ENCODE results near the gene ALOX15B. TPM values are rescaled to one million over a fixed set of nuclear protein-coding genes. Genes with fewer than 3 reads are reported as not detected.
A peak's percentile ranks its signal among the peaks of the same experiment; 100 is the strongest.

Gene ALOX15B
- total and polyA plus RNA-seq, 7 experiments from 2014 or later = 0.61 TPM; not detected in 6

GRCh38 chr17:7995724-7996123 is 43.1 kb upstream of the ALOX15B start:
- Histone ChIP-seq H3K4me1 (ENCODE audit: control insufficient read depth in 2 of 2, insufficient read depth in 2 of 2, low read length in 2 of 2) (peaks cover 3 to 4% of the 10 kb centered on the region in 2 donors), H3K9me3 (ENCODE audit: control insufficient read depth in 2 of 3, low read length in 3 of 3) (no peaks in the 10 kb centered on the region), H3K27ac (ENCODE audit: low read depth, low read length) (no peak overlapping the region), H3K4me3 (ENCODE audit: low read length) (no peak overlapping the region), H3K36me3 (ENCODE audit: control insufficient read depth in 2 of 3, insufficient read depth in 3 of 3, low read length in 3 of 3) (no peaks in the 10 kb centered on the region), H3K27me3 (ENCODE audit: control insufficient read depth in 2 of 2, insufficient read depth in 2 of 2, low read length in 2 of 2) (no peaks in the 10 kb centered on the region)
- no peak overlapping the region for H3K4me3 Mint-ChIP-seq
- peaks cover 4 to 13% (median 5%) of the 10 kb centered on the region in 7 donors for H3K4me1 Mint-ChIP-seq
- POLR2A ChIA-PET = no interaction called here
- CTCF ChIA-PET = no interaction called here
- H3K27me3 Mint-ChIP-seq = peaks cover under 1 to 44% (median 8%) of the 10 kb centered on the region in 5 donors
- H3K27ac Mint-ChIP-seq = no peak overlapping the region
- ATAC-seq = no peak
- intact Hi-C loops (cut with micrococcal nuclease) = no loop called here
- H3K36me3 Mint-ChIP-seq = no peaks in the 10 kb centered on the region
- DNase-seq = no peak
- no peaks in the 10 kb centered on the region for H3K9me3 Mint-ChIP-seq

- Histone ChIP-seq H3K27me3 (ENCODE audit: control insufficient read depth in 2 of 2, insufficient read depth in 2 of 2, low read length in 2 of 2) (peaks cover under 1 to 4% of the 10 kb centered on the region in 2 donors), H3K27ac (ENCODE audit: low read depth, low read length) (no peak overlapping the region), H3K4me3 (ENCODE audit: low read length) (no peak overlapping the region), H3K4me1 (ENCODE audit: control insufficient read depth in 2 of 2, insufficient read depth in 2 of 2, low read length in 2 of 2) (peaks cover 1 to 2% of the 10 kb centered on the region in 2 donors), H3K36me3 (ENCODE audit: control insufficient read depth in 2 of 3, insufficient read depth in 3 of 3, low read length in 3 of 3) (no peaks in the 10 kb centered on the region), H3K9me3 (ENCODE audit: control insufficient read depth in 2 of 3, low read length in 3 of 3) (no peaks in the 10 kb centered on the region)
- POLR2A ChIA-PET = interaction anchor here (1.7 kb wide), 1 partner anchor 81 kb away, joined by 4 read pairs; the partner anchor contains the start of gene RNF227
- ATAC-seq (peak; percentile 58), DNase-seq (peak in 5 of 9 donors; percentile 12 to 37 (median 27))
- intact Hi-C loops (cut with micrococcal nuclease) = no loop called here
- peaks cover 13 to 56% (median 21%) of the 10 kb centered on the region in 5 donors for H3K27me3 Mint-ChIP-seq
- peaks cover 4 to 13% (median 5%) of the 10 kb centered on the region in 7 donors for H3K4me1 Mint-ChIP-seq
- no peaks in the 10 kb centered on the region for H3K36me3 Mint-ChIP-seq
- no peak overlapping the region for H3K27ac Mint-ChIP-seq
- no peak overlapping the region for H3K4me3 Mint-ChIP-seq
- no peaks in the 10 kb centered on the region for H3K9me3 Mint-ChIP-seq
- CTCF ChIA-PET = interaction anchor here (0.9 to 1.2 kb wide), 5 partner anchors 9 to 254 kb away, joined by 3 to 7 read pairs (median 4); no protein-coding TSS in a partner anchor
Observed at GRCh38 chr17:7997186-7997585, 41.7 kb upstream of the ALOX15B start.

- ATAC-seq = peak; percentile 68
- POLR2A ChIA-PET = interaction anchor here (0.6 kb wide), 1 partner anchor 29 kb away, joined by 3 read pairs; no protein-coding TSS in a partner anchor
- Histone ChIP-seq H3K27ac (ENCODE audit: low read depth, low read length) (no peak within 1 kb of the TSS), H3K27me3 (ENCODE audit: control insufficient read depth in 2 of 2, insufficient read depth in 2 of 2, low read length in 2 of 2) (peaks cover 3 to 5% of the 10 kb centered on the region in 2 donors), H3K4me3 (ENCODE audit: low read length) (no peak within 1 kb of the TSS), H3K4me1 (ENCODE audit: control insufficient read depth in 2 of 2, insufficient read depth in 2 of 2, low read length in 2 of 2) (peaks cover 4 to 5% of the 10 kb centered on the region in 2 donors), H3K9me3 (ENCODE audit: control insufficient read depth in 2 of 3, low read length in 3 of 3) (no peaks in the 10 kb centered on the region), H3K36me3 (ENCODE audit: control insufficient read depth in 2 of 3, insufficient read depth in 3 of 3, low read length in 3 of 3) (no peaks in the 10 kb centered on the region)
- intact Hi-C loops (cut with micrococcal nuclease) = no loop called here
- H3K9me3 Mint-ChIP-seq = no peaks in the 10 kb centered on the region
- peak in 1 of 9 donors; percentile 10 for DNase-seq
- H3K27me3 Mint-ChIP-seq = peaks cover 36 to 58% (median 39%) of the 10 kb centered on the region in 5 donors
- H3K27ac Mint-ChIP-seq = peak within 1 kb of the TSS in 1 of 9 donors; percentile 14
- peak within 1 kb of the TSS; percentile 11 to 76 (median 60) for H3K4me3 Mint-ChIP-seq
- H3K36me3 Mint-ChIP-seq = peaks cover 0 to 3% (median 0%) of the 10 kb centered on the region in 5 donors
- CTCF ChIA-PET = interaction anchor here (0.6 to 1.6 kb wide), 4 partner anchors 12 to 956 kb away, joined by 3 to 5 read pairs (median 4); no protein-coding TSS in a partner anchor
- peaks cover 6 to 12% (median 7%) of the 10 kb centered on the region in 7 donors for H3K4me1 Mint-ChIP-seq
Observed at GRCh38 chr17:8001976-8002720, 36.7 kb upstream of the ALOX15B start, which contains the start of gene GUCY2D. Gene GUCY2D, plus strand, starts transcription at chr17:8002615. Its CDS starts 433 bp downstream, at chr17:8003048.

GRCh38 chr17:8002721-8003593 is 35.9 kb upstream of the ALOX15B start:
- Mint-ChIP-seq H3K36me3 (peaks cover 0 to 3% (median 0%) of the 10 kb centered on the region in 5 donors), H3K4me3 (peak overlapping the region in 2 of 10 donors; percentile 60 to 72), H3K4me1 (peaks cover 6 to 12% (median 7%) of the 10 kb centered on the region in 7 donors), H3K27me3 (peaks cover 36 to 55% (median 39%) of the 10 kb centered on the region in 5 donors), H3K9me3 (no peaks in the 10 kb centered on the region), H3K27ac (no peak overlapping the region)
- Histone ChIP-seq H3K36me3 (ENCODE audit: control insufficient read depth in 2 of 3, insufficient read depth in 3 of 3, low read length in 3 of 3) (no peaks in the 10 kb centered on the region), H3K4me3 (ENCODE audit: low read length) (no peak overlapping the region), H3K27ac (ENCODE audit: low read depth, low read length) (no peak overlapping the region), H3K9me3 (ENCODE audit: control insufficient read depth in 2 of 3, low read length in 3 of 3) (no peaks in the 10 kb centered on the region), H3K4me1 (ENCODE audit: control insufficient read depth in 2 of 2, insufficient read depth in 2 of 2, low read length in 2 of 2) (peaks cover 4 to 5% of the 10 kb centered on the region in 2 donors), H3K27me3 (ENCODE audit: control insufficient read depth in 2 of 2, insufficient read depth in 2 of 2, low read length in 2 of 2) (peaks cover 3 to 5% of the 10 kb centered on the region in 2 donors)
- no peak for ATAC-seq
- DNase-seq = no peak
- CTCF ChIA-PET = interaction anchor here (1.3 to 1.6 kb wide), 3 partner anchors 13 to 39 kb away, joined by 3 to 5 read pairs (median 4); no protein-coding TSS in a partner anchor
- intact Hi-C loops (cut with micrococcal nuclease) = no loop called here
- POLR2A ChIA-PET = no interaction called here

- intact Hi-C loops (cut with micrococcal nuclease) = no loop called here
- H3K9me3 ChIP-seq (ENCODE audit: control insufficient read depth in 2 of 3, low read length in 3 of 3) = no peaks in the 10 kb centered on the region
- H3K27ac ChIP-seq (ENCODE audit: low read depth, low read length) = no peak overlapping the region
- Mint-ChIP-seq H3K9me3 (no peaks in the 10 kb centered on the region), H3K4me3 (peak overlapping the region in 1 of 10 donors; percentile 43), H3K27ac (no peak overlapping the region), H3K27me3 (peaks cover 35 to 51% (median 39%) of the 10 kb centered on the region in 5 donors), H3K4me1 (peaks cover 6 to 12% (median 7%) of the 10 kb centered on the region in 7 donors), H3K36me3 (peaks cover 0 to 3% (median 0%) of the 10 kb centered on the region in 5 donors)
- peaks cover 4 to 5% of the 10 kb centered on the region in 2 donors for H3K4me1 ChIP-seq (ENCODE audit: control insufficient read depth in 2 of 2, insufficient read depth in 2 of 2, low read length in 2 of 2)
- ATAC-seq (no peak), DNase-seq (no peak)
- peaks cover 3 to 5% of the 10 kb centered on the region in 2 donors for H3K27me3 ChIP-seq (ENCODE audit: control insufficient read depth in 2 of 2, insufficient read depth in 2 of 2, low read length in 2 of 2)
- POLR2A ChIA-PET = interaction anchor here (0.5 kb wide), 1 partner anchor 24 kb away, joined by 4 read pairs; no protein-coding TSS in a partner anchor
- H3K36me3 ChIP-seq (ENCODE audit: control insufficient read depth in 2 of 3, insufficient read depth in 3 of 3, low read length in 3 of 3) = no peaks in the 10 kb centered on the region
- CTCF ChIA-PET = interaction anchor here (0.6 kb wide), 1 partner anchor 816 kb away, joined by 3 read pairs; no protein-coding TSS in a partner anchor
- H3K4me3 ChIP-seq (ENCODE audit: low read length) = no peak overlapping the region
Observed at GRCh38 chr17:8003594-8004181, 35.2 kb upstream of the ALOX15B start.

GRCh38 chr17:8004899-8005298 is 34.0 kb upstream of the ALOX15B start:
- ChIA-PET POLR2A (no interaction called here), CTCF (no interaction called here)
- DNase-seq (no peak), ATAC-seq (no peak)
- no peaks in the 10 kb centered on the region for H3K9me3 ChIP-seq (ENCODE audit: control insufficient read depth in 2 of 3, low read length in 3 of 3)
- peaks cover 6 to 12% (median 7%) of the 10 kb centered on the region in 7 donors for H3K4me1 Mint-ChIP-seq
- H3K4me1 ChIP-seq (ENCODE audit: control insufficient read depth in 2 of 2, insufficient read depth in 2 of 2, low read length in 2 of 2) = peaks cover 4 to 5% of the 10 kb centered on the region in 2 donors
- no peak overlapping the region for H3K4me3 Mint-ChIP-seq
- H3K4me3 ChIP-seq (ENCODE audit: low read length) = no peak overlapping the region
- H3K27me3 Mint-ChIP-seq = peaks cover 32 to 44% (median 36%) of the 10 kb centered on the region in 5 donors
- no peak overlapping the region for H3K27ac Mint-ChIP-seq
- H3K27ac ChIP-seq (ENCODE audit: low read depth, low read length) = no peak overlapping the region
- H3K9me3 Mint-ChIP-seq = no peaks in the 10 kb centered on the region
- H3K27me3 ChIP-seq (ENCODE audit: control insufficient read depth in 2 of 2, insufficient read depth in 2 of 2, low read length in 2 of 2) = peaks cover 3 to 5% of the 10 kb centered on the region in 2 donors
- H3K36me3 Mint-ChIP-seq = peaks cover 0 to 3% (median 0%) of the 10 kb centered on the region in 5 donors
- H3K36me3 ChIP-seq (ENCODE audit: control insufficient read depth in 2 of 3, insufficient read depth in 3 of 3, low read length in 3 of 3) = no peaks in the 10 kb centered on the region
- intact Hi-C loops (cut with micrococcal nuclease) = no loop called here
